Stimulated activated CD8-positive, alpha-beta memory T cell treated with anti-CD3 and anti-CD28 coated beads, Interleukin-12 subunit alpha, Interleukin-12 subunit beta, amount 100 ng/mL, for 24 hours (primary cell): ENCODE measurements around the gene AP5S1.
"Not testable (repeated sequence)": the region's sequence is repeated elsewhere in the genome, so short reads cannot be mapped to it uniquely, and the experiment has no call there.

Experiments
- DNase-seq: peaks from one replicate; pipeline ENCODE4 v3.0.0-alpha.2; 2020; ENCODE audit errors: extremely low read depth

Gene AP5S1

GRCh38 chr20:3794168-3794567 lies 26.2 kb upstream of the AP5S1 start:
- DNase-seq: not testable (repeated sequence)

GRCh38 chr20:3794701-3795420 lies 25.5 kb upstream of the AP5S1 start:
- no peak for DNase-seq

- peak; percentile 79 for DNase-seq
Observed at GRCh38 chr20:3795511-3796468, 24.6 kb upstream of the AP5S1 start, which contains the start of gene CDC25B. Gene CDC25B (plus strand): TSS chr20:3796310. CDS start chr20:3796532, 222 bp downstream.

GRCh38 chr20:3796477-3797225 lies 23.7 kb upstream of the AP5S1 start:
- DNase-seq: no peak

GRCh38 chr20:3797226-3797545 lies 23.2 kb upstream of the AP5S1 start:
- no peak for DNase-seq

GRCh38 chr20:3797592-3798372 lies 22.6 kb upstream of the AP5S1 start:
- DNase-seq: no peak

- DNase-seq: no peak
Observed at GRCh38 chr20:3798373-3798768, 22.0 kb upstream of the AP5S1 start.

GRCh38 chr20:3798908-3799248 lies 21.5 kb upstream of the AP5S1 start:
- no peak for DNase-seq

GRCh38 chr20:3800256-3800877 lies 20.0 kb upstream of the AP5S1 start:
- DNase-seq: no peak

GRCh38 chr20:3800878-3801260 lies 19.5 kb upstream of the AP5S1 start:
- DNase-seq: no peak

GRCh38 chr20:3801299-3801698 lies 19.0 kb upstream of the AP5S1 start:
- DNase-seq: no peak

- DNase-seq: no peak
Observed at GRCh38 chr20:3801846-3802245, 18.5 kb upstream of the AP5S1 start.

GRCh38 chr20:3802524-3803239 lies 17.7 kb upstream of the AP5S1 start:
- no peak for DNase-seq

GRCh38 chr20:3803289-3803688 lies 17.1 kb upstream of the AP5S1 start:
- DNase-seq: no peak

- DNase-seq: no peak
Observed at GRCh38 chr20:3803854-3804253, 16.5 kb upstream of the AP5S1 start.

GRCh38 chr20:3804254-3804751 lies 16.0 kb upstream of the AP5S1 start:
- DNase-seq: no peak

GRCh38 chr20:3804781-3805180 lies 15.6 kb upstream of the AP5S1 start:
- DNase-seq: no peak

GRCh38 chr20:3808544-3808943 lies 11.8 kb upstream of the AP5S1 start:
- no peak for DNase-seq

GRCh38 chr20:3811467-3812258 lies 8.7 kb upstream of the AP5S1 start:
- DNase-seq: peak; percentile 82
